Stimulated activated naive CD4-positive, alpha-beta T cell treated with Interleukin-2 at 50 U/mL for 16 hours (primary cell): ENCODE results near the gene DUSP23.
A peak's percentile ranks its signal among the peaks of the same experiment; 100 is the strongest.

Experiments used
- DNase-seq: peaks from one replicate; lab custom pipeline; 2025; lab: John Stamatoyannopoulos, UW

Gene DUSP23

DNA sequence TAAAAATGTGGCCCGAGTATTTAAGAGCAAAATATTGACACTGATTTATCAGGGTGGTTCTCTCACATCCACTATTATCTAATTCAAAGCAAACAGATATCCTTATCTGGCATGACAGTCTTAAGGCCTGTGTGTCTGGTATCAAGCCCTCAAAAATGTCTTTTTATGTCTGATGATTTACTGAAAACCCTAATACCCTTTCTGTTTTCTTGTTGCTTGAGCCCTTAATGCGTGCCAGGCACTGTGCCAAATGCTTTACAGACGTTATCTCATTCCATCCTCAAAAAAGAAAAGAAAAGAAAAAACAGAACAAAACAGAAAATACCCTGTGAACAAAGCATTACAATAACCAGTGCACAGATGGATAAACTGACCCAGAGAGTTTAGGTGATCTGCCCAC is 5.7 kb downstream of the DUSP23 start:
- DNase-seq = no peak

GRCh38 chr1:159786966-159787365 is 6.2 kb downstream of the DUSP23 start:
- DNase-seq = no peak

GRCh38 chr1:159790237-159790917 is 9.6 kb downstream of the DUSP23 start:
- no peak for DNase-seq

DNA sequence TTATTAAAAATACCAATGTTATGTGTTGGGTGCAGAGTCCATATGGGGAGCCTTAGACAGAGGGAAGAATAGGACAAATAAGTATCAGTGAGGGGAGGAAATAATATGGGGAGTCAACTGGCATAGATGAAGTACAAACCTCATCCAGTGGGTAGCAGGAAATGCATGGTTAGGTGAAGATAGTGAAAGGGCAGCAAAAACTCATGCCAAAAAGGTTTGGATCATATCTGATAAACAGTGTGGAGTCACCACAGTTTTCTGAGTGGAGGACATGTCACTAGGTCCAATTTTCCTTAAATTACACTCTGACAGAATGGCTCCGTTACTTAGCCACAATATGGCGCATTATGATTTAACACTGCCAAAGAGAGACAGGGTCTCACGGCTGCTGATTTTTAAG is 10.3 kb downstream of the DUSP23 start:
- no peak for DNase-seq

DNA sequence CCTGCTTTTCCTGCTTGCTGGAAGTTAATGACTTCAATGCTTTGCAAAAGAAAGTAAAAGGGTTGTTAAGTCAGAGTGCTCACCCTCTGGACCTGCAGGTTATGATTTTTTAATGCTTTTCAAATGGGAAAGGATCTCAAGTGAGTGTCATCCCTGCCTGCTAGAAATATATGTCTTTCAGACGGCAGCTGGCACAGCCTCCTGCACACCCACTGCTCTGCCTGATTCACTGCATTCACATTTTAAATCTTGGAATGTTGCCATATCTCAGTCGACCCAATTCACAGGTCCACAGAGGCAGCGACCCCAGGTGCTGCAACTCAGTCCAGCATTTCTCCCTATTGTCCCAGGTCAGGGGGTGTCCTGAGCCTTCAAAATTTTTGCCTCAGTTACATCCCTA is 10.7 kb downstream of the DUSP23 start:
- DNase-seq = no peak

DNA sequence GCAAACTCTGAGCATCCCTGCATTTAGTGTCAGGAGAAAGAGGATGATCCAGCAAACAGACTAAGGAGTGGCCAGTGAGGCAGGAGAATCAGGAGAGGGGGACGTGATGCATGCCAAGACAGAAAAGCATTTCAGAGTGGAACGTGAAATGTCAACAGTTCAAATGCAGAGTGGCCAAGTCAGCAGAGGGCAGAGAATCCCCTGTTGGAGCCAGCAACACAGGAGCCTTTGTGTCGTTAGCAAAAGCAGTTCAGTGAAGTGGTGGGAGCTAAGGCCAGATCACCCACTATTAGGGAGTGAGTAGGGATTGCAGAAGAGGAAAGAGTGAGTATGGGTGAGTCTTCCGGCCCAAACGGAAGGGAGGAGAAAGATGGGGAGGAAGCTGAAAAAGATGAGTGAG is 14.8 kb downstream of the DUSP23 start:
- no peak for DNase-seq

- peak; percentile 14 for DNase-seq
Measured at GRCh38 chr1:159798893-159799292, 18.1 kb downstream of the DUSP23 start.

DNA sequence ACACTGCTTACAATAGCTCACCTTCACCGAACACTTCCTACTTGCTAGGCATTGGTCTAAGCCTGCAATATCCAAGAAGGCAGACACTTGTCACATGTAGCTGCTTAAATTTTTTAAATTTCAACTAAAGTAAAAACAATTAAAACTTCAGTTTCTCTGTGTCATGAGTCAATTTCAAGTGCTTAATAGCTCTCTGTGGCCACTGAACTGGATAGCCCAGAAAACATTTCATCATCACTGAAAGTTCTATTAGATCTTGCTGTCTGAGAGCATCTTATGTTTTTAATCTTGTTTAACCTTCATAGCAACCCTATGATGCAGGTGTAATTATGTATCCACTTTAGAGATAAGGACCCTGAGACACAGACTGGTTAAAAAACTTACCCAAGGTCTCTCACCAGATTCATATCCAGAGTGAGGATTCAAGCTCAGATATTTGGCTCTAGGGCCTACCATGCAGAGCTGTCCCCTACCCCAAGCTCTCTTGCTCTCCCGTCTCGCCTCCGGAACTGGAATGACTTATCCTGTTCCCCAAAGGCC is 18.8 kb downstream of the DUSP23 start:
- DNase-seq = no peak

- DNase-seq = no peak
Measured at GRCh38 chr1:159800177-159800930, 19.6 kb downstream of the DUSP23 start.

GRCh38 chr1:159802111-159802510 is 21.3 kb downstream of the DUSP23 start, which contains the start of gene FCRL6:
FCRL6 (plus strand) TSS chr1:159802360; CDS start chr1:159802425, 65 bp downstream.
- no peak for DNase-seq

DNA sequence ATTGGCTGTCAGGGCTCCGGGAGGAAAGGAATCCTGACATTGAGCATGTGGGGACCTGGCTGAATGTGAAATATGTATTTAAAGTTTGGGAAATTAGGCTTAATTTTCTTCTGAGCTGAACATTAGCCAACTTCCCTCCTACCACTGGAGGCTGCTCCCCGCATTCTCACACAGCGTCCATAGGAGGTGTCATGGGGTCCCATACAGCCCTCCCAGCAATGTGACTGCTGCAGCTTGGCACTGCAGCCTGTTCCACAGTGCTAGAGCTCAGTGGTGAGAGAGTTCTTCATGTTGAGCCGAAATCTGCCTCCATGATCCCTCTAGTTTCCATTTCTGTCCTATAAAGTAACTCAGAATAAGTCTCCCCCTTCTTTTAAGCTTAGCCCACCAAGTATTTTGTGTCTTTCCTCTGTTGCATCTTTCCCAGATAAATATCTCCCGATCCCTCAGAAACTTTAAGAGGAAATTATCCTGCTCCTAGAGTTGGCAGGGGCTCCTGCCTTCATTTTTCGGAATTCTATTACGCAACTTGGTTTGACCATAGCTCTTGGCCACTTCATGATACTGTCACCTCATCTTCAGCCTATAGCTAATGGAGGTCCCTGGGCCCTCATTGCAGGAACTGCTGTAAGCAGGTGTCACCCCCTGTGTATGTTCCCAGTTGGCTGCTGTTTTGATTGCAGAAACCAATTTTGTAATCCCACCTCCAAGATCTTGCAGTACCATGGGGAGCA is 23.4 kb downstream of the DUSP23 start:
- DNase-seq = no peak

- DNase-seq = no peak
Measured at GRCh38 chr1:159804924-159805323, 24.2 kb downstream of the DUSP23 start.

- DNase-seq = no peak
Measured at GRCh38 chr1:159815926-159816325, 35.2 kb downstream of the DUSP23 start.

DNA sequence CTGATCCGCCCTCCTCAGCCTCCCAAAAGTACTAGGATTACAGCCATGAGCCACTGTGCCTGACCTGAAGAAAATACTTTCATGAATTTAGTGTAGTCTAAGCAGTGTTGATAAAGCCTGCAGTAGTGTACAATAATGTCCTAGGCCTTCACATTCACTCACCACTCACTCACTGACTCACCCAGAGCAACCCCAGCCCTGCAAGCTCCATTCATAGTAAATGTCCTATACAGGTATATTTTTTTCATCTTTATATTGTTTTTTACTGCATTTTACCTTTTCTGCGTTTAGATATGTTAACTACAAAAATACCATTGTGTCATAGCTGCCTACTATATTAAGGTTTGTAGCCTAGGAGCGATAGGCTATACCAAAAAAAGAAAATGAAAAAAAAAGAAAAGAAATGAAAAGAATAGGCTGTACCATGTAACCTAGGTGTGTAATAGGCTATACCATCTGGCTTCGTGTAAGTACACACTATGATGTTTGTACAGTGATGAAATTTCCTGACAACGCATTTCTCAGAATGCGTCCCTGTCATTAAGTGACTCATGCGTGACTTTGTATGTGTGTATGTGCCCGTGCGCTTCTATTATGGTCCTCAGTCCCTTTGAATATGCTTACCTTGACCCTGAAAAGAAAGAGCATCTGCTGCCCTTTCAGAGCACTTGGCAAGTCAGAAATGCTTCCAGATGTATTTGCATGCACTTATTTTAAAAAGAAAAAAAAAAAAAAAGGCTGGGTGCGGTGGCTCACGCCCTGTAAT is 36.7 kb downstream of the DUSP23 start:
- DNase-seq = no peak

GRCh38 chr1:159821171-159821867 is 40.6 kb downstream of the DUSP23 start:
- no peak for DNase-seq

GRCh38 chr1:159823406-159823805 is 42.6 kb downstream of the DUSP23 start:
- no peak for DNase-seq

DNA sequence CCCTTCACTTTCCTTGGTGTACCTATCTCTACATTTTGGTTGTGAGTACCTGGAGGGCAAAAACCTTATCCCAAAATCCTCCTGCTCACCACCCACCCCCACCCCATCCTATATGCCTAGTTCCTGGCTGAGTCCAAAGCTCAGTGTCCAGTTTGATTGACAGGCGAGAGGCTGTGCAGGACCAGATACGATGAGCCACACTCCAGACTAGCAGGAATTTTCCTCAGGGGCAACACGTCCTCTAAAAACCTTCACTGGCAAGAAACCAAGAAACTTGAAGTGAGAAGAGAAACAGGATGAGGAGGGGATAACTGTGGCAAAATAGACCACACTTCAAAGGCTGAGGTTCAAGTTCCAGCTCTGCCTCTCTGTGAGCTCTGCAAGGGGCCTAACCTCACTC is 44.8 kb downstream of the DUSP23 start:
- no peak for DNase-seq

DNA sequence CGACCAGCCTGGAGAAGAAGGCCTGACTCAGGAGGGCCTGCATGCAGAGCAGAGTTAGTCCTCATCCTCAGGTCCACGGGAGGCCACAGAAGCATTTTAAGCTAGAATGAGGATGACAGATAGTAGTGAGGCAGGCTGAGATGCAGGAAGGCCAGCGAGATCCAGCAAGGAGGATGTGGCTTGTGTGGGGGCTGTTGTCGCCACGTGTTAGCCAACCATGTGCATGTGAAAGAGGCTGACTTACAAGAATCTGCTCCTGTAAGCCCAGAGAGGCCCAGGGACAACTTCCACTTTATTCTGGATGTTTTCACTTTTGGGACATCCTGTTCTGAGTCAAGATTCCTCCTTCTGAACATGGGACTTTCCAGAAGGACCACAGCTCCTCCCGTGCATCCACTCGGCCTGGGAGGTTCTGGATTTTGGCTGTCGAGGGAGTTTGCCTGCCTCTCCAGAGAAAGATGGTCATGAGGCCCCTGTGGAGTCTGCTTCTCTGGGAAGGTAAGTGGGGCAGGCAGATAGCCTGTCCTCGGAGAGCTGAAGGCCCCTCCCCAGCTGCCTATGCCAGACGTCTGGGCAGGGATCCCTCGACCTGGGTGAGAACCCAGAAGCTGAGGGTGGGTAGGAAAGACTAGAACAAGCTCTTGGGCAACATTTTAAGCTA is 45.8 kb downstream of the DUSP23 start, which contains the start of gene SLAMF8:
Gene SLAMF8, plus strand, starts transcription at position 433 of the 661 bp plus-strand sequence. Its CDS starts 26 bp downstream, at position 459.
- DNase-seq = peak; percentile 43

DNA sequence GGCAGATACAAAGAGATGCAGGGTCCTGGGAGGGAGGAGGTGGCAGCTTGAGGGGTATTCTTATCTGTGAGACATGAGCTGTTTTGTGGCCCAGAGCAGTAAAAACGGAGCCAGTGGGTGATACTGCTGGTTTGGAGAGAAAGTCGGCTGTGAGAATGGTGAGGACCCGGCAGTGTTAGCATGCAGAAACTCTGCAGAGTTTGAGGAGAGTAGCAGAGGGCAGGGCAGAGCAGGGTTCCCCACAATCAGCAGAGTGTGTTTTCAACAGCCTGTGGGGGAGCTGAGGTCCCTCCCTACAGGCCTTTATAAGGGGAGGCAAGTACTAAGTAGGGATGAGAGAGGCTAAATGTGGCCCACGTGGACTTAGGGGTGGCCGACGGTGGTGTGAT is 46.3 kb downstream of the DUSP23 start:
- no peak for DNase-seq

DNA sequence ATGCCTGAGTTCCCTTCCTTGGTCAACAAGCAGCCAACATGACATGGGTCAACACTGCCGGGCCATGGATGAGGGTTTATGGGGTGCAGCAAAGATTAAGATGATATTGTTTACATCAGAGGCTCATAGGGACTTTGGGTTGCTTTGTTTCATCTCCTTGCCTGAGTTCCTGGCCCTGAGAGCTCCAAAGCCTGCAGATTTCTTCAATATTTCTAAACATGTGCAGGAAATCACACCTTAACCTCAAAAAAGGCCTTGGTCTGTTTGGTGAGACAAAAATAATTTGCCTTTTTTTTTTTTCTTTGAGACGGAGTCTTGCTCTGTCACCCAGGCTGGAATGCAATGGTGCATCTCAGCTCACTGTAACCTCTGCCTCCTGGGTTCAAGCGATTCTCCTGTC is 46.8 kb downstream of the DUSP23 start:
- no peak for DNase-seq

DNA sequence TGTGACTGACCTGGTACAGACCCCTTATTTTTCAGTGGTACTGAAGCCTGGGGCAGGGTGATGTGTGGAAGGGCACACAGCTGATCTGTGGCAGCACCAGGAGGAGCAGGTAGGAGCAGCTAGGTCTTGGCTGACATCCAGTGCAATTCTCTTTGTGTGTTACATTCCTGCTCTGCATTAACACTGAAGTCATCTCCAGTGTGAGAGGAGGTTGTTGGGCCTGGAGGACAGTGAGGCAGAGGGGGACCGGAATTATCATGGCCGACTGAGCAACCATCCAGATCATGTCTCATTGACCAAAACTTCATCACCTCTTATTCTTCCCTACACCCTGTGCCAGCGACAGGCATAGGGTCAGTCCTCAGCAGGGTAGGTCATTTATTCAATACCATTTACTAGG is 47.4 kb downstream of the DUSP23 start:
- no peak for DNase-seq
